Measurements from ENCODE around the gene CYTH3. TPM values are rescaled to one million over a fixed set of nuclear protein-coding genes. Genes with fewer than 3 reads are reported as not detected.

Gene CYTH3
- total and polyA plus RNA-seq, 2 donors (not counting 3 experiments of a cell fraction or from before 2014, with no cell fraction given): 8.6 to 11.2 TPM

DNA sequence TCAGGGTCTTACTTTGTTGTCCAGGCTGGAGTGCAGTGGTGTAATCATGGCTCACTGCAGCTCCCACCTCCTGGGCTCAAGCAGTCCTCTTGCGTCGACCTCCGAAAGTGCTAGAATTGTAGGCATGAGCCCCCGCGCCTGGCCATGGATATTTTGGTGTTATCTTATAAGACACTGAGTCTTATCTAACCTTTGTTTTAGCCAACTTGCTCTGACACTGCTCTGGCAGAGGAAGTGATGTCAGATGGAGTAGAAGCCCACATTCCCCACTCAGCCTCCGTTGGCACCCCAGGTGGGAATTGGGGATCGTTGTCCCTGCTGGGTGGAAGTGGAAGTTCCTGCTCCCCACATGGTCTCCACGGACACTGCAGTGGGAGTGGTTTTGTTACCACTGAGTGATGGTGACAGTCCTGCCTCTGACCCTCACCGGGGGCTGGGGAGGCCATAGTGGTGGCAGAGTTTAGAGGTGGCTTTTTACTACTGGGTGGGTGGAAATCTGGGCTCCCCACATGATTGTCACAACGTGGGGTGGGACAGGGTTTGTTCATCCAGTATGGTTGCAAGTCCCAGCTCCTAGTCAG, 142.3 kb downstream of the CYTH3 start:
- Histone ChIP-seq H3K4me1 (ENCODE audit: control insufficient read depth, extremely low read depth, insufficient read depth, low read length) (no peaks in the 10 kb centered on the region), H3K79me2 (ENCODE audit: control insufficient read depth, insufficient read depth, low read length) (peaks cover 17% of the 10 kb centered on the region), H3K9me3 (replicated peaks; ENCODE audit: control insufficient read depth, insufficient read depth, low read length) (no peaks in the 10 kb centered on the region), H3K9me1 (replicated peaks; ENCODE audit: control insufficient read depth, extremely low read depth, insufficient read depth, low read length) (no peaks in the 10 kb centered on the region), H3K9ac (replicated peaks; ENCODE audit: extremely low read depth, insufficient read depth, low read length) (no peak overlapping the region), H4K20me1 (replicated peaks; ENCODE audit: control insufficient read depth, extremely low read depth, insufficient read depth, low read length) (no peaks in the 10 kb centered on the region), H3K27ac (ENCODE audit: insufficient read depth, low read depth, low read length) (no peak overlapping the region), H3K4me3 (replicated peaks in 1 of 3; ENCODE audit: insufficient read depth in 1 of 3, low read depth in 1 of 3, low read length in 3 of 3) (no peak overlapping the region), H3K4me2 (ENCODE audit: insufficient read depth, low read length) (no peak overlapping the region), H3K36me3 (ENCODE audit: control insufficient read depth in 2 of 2, extremely low read depth in 1 of 2, insufficient read depth in 2 of 2, low read length in 2 of 2) (peaks cover 2 to 11% of the 10 kb centered on the region in 2 experiments), H2AFZ (ENCODE audit: low read depth, low read length) (no peak overlapping the region), H3K27me3 (ENCODE audit: control insufficient read depth in 2 of 2, insufficient read depth in 2 of 2, low read length in 2 of 2) (no peaks in the 10 kb centered on the region)
- TF ChIP-seq POLR2AphosphoS5 (IDR thresholded peaks at IDR 0.05; ENCODE audit: insufficient read depth, low read depth, low read length) (no peak), JUN (IDR thresholded peaks at IDR 0.05; ENCODE audit: borderline replicate concordance, insufficient read depth, insufficient read length, low read depth) (no peak), POLR2A (IDR thresholded peaks at IDR 0.05; ENCODE audit: low read depth, low read length) (no peak), CTCF (IDR thresholded peaks at IDR 0.05; ENCODE audit: extremely low read depth in 1 of 2, insufficient read depth in 1 of 2, low read depth in 1 of 2, low read length in 2 of 2) (no peak), EZH2 (IDR thresholded peaks at IDR 0.05; ENCODE audit: borderline replicate concordance, low read depth, low read length, severe bottlenecking) (no peak), MYC (IDR thresholded peaks at IDR 0.05; ENCODE audit: low read depth, low read length) (no peak)
- TF ChIP-seq, protein P1, sequence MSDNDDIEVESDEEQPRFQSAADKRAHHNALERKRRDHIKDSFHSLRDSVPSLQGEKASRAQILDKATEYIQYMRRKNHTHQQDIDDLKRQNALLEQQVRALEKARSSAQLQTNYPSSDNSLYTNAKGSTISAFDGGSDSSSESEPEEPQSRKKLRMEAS (IDR thresholded peaks at IDR 0.05; ENCODE audit: insufficient read depth, insufficient read length): no peak
- dilution Hi-C loops (cut with MboI; ENCODE audit: extremely low pct_ligation_motif_present, low sequenced_read_pairs): no loop called here
- BruUV-seq (replicated peaks): no TSS peak
- ChIA-PET CTCF (no interaction called here), POLR2A (no interaction called here)
- DNase-seq (ENCODE audit: low read depth, low spot score): no peak
- FAIRE-seq: no peak
- intact Hi-C loops (cut with micrococcal nuclease): no loop called here

Data from endothelial cell of umbilical vein (primary cell).